OCI-M2 (cell line): ENCODE measurements around the gene PARP12.

Source experiments
- DNase-seq: peaks from one replicate; lab custom pipeline; 2025; ENCODE audit not compliant: unreplicated experiment; lab: John Stamatoyannopoulos, UW

The PARP12 gene

DNA sequence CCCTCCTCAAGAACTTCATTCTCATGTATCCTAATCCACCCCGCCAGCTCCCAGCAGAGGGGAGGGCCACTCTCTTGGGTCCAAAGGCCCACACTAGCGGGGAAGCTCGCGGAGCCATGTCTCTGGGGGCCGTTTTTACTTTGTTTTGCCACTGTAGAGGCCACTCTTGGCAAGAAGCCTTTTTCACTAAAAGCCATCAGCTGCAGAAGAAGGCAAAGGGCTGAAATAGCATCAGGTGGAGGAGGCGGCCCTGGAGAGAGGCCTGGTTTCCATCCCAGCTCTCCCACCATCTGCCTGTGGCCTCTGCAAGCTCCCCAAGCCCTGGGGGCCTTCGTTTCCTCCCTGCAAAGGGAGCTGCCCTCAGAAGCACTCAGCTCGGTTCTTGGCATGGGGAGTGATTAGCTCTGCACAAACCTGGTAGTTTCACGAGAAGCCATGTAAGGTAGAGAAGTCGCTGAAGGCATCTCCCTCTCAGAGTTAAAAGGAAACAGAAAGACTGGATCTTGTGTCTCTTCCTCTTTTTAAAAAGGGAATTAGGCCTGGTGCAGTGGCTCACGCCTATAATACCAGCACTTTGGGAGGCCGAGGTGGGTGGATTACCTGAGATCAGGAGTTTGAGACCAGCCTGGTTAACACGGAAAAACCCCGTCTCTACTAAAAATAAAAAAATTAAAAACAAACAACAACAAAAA, 70.3 kb downstream of the PARP12 start:
- no peak for DNase-seq

DNA sequence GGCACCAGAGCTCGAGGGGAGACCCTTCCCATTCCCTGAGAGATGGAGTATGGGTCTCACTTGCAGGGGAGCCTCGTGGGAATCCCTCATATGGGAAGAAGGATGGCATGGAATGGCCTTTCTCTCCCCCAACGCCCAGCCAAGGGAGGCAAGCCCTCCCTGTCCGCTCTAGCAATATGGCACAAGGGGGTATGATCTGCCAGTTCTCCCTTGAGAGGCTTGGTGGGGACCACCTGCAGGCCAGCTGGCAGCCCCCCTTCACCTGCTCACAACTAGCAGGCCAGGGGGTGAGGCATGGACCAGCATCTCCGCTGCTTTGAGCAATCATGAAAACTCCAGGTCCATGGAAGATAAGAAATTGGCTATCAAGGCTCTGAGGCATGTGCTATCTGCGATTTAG, 70.8 kb downstream of the PARP12 start:
- no peak for DNase-seq

DNA sequence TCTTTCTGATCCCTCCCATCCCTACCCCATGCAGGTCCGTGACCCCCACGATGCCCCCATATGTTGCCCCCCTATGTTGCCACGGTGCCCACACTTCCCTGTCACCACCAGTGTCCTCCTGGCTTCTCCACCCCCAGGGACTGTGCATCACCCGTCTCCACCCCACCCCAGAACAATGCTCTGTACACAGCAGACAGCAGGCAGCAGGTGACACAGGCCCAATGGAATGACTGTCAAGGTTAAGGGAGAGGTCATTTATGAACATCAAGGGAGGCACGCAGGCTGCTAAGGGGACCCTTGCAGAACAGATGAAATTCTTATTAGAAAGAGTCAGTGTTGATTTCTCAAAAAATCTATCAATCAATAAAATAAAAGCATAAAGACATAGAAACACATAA, 71.5 kb downstream of the PARP12 start:
- DNase-seq = no peak

DNA sequence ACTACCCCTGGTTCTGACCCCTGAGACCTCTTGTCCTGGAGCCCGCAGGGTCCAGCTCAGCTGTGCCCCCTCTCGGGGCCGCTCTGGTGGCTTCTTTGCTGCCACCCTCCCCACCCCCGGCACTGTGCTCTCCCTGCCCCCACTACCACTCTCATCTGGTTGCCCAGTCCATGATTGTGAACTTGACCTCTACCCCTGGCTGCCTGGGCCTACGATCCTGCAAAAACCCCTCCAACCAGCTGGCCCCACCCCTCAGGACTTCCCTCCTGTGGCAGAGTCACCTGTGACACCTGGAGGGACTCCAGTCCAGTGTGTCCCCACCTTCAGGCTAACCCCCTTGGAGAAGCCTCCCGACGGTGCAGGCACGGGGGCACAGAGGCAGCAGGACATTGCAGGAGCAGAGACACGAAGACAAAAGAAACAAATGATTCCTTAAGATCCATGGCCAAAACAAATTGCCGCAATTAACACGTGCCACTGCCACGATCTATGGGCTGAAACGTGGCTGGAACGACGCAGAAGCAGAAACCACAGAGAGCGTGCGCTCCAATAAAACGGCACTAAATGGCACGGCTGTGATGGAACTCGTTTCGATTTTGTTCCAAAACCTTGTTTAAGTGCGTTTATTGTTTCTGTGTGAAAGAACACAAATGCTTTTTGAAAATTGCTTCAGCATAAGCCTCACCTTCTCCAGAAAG, 72.0 kb downstream of the PARP12 start:
- DNase-seq = no peak

DNA sequence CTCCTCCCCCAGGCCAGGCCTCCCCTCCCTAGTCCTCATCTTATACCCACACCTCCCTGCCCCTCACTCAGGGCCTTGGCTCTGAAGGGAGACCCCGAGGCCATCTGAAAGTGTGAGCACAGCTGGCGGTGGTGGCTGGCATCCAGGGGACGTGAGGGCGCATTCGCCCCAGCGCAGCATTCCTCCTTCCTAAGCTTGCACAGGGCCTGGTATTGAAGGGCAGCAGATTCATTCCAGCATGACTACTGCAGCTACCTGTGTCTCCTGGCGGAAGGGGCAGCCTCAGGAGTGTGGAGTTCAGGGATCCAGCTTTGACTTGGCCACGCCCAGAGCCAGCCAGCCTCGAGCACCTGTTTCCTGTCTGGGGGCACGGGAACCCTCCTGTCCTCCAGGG, 72.6 kb downstream of the PARP12 start:
- no peak for DNase-seq

DNA sequence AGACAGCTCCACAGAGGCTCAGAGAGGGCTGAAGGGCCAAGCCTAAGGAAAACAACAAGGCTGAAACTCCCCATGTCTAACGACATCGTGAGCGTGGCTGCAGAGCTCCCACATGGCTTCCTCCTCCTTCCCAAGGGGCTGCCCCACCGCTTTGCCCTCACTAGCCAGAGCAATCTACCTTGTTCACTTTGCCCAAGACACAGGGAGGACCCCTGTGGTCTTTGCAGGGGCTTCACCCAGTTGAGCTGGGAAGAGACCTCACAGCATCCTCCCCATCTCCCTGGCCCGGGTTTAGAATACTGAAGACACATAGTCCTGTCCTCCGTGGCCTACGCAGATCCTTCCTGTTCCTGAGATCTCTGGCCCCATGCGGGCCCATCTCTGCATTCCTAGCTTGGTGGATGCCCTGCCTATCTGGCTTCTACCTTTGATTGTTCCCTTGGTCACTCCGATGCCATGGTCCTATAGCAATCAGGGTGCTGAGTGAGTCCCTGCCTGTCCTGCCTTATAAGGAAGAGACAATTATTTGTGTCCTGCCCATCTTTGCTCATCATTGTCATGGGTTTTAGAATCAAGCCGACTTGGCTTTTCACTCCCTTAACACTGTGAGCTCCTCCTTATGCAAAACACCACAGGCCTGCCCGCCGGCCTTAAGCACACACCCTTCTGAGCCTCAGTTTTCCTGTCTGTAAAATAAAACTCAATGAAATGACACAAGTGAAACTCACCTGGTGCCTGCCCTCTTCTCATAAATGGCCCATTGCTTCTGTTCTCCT, 73.2 kb downstream of the PARP12 start:
- no peak for DNase-seq

DNA sequence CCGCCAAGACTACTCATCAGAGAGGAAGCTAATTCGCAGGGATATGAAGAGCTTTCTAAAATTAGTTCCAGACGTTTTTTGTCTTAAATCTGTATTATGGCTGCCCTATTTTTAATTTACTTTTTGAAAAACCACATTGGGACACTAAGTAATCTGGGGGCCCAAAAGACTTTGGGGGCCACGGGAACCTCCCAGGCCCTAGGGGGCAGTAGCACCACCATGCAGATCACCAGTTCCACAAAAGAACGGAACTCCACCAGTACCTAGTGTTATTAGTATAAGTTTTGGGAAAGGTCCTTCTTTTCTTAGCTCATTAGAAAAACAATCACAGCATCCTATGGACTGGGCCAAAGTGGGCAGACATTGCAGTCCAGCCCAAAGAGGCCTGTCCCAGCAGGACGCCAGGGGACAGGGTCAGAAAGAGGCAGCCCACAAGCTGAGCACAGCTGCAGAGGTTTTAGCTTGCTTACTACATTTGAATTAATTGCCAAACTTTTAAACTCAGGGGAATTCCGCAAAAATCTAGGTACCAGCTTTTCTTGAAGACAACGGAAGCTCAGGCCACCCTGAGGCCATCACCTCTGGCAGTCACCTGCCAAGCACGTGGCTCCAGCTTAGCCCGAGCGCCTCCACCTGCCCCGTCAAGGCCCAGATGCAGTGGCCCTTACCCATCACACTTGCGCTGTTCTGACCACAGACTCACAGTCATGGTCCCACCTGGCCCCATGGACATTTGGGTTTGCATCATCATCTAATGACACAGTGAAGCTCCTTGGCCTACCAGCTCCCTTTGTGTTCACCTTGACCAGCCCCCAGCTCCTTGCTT, 74.8 kb downstream of the PARP12 start:
- DNase-seq = no peak

DNA sequence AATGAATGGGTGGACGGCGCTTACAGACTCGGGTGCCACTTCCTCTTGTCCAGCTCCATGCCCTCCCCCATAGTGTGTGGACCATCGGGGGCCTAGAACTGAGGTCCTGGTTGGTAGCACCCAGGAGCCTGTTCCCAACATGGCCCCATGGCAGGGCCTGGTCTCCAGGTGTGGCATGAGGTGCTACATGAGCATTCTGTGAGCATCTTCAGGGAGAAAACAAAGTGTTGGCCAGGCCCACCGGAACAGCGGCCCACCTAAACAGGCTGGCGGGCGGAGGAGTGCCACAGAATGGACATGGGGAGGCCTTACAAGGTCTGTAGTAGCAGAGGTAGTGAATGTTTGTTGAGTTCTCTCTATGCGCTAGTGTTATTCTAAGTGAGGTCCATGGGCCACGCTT, 76.9 kb downstream of the PARP12 start:
- DNase-seq = no peak

DNA sequence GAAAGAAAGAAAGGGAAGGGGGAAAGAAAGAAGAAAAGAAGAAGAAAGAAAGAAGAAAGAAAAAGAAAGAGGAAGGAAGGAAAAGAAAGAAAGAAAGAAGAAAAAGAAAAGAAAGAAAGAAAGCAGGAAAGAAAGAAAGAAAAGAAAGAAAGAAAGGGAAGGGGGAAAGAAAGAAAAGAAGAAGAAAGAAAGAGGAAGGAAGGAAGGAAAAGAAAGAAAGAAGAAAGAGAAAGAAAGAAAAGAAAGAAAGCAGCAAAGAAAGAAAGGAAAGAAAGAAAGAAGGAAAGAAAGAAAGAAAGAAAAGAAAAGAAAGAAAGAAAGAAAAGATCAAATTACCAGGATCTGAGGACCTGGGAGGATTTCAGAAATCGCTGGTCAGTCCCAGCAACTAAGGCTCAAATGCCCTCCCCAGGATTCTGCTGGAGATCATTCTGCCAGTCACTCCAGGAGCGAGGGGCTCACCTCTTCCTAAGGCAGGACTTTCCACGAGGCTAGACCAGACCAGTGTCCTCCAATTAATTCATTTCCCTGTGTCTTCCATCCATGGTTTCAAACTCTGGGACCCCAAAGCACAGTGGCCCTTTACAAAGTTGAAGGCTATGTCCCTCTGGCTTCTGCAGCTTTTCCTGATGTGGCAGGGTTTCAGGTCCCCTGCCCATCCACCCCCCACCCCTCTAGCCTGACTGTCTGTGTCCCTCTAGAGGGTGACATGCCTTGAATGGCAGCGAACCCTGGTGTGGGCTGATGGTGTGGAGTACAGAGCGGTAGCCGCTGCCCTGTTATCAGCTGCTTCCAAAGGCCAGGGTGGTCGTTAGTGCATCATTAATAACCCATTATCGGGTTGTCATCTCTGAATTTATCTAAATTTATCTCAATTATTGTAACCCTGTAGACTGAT, 77.9 kb downstream of the PARP12 start:
- no peak for DNase-seq

DNA sequence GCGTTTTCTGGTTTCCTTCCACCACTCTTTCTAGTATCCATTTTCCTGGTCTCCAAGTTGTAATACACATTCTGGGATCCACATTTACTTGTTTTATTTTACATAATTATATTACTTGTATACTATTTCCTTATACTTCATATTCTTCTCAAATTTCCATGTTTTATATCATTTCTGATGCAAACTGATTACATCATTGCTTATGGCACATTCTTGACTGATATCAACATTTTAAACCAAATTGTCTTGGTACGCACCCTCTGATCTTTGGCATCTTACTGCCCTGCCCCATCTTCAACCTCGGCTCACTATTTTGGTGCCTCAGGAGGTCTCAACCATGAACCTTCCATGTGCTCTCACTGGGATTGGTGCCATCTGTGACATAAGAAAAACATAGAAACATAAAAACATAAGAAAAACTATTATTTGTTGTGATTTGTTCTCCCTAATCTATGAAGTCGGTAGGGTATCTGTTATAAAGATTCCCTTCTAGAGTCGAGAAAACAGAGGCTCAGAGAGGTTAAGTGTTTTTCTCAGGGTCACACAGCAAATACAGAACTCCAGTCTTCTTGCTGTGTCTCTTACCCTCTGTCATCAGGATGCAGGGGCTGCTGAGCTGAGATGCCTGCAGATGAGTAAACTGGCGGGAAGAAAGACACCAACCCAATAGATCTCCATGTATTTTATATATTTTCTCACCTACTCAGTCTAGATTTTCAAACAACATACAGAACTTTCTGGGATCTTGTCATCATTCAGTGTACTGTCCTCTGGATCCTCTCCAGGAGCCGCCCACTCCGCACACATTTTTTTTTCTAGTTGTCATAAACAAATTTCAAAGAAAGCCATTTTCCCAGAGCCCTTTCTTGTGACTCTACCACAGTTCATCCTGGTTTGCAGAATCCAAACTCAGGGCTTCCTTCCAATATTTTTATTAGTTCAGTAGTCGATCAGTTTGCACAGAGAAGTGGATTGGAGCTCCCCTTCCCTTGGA, 79.5 kb downstream of the PARP12 start:
- no peak for DNase-seq

DNA sequence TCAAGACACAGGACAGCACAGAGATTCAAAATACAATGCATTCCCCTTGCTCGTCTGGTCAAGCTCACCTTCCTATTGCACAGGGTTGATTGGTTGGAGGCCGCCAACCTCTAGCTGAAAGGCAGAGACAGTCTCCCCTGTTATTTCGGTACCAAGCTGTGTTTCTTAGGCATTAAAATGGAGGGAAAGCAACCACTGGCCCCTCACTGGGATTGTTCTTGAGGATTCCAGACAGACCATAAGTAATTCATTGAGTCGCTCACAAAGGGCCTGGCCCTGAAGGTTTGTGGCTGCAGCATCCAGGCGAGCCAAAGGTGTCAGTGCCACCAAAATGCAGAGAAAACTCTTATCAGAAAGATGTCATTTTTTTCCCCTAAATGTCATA, 81.2 kb downstream of the PARP12 start:
- no peak for DNase-seq

DNA sequence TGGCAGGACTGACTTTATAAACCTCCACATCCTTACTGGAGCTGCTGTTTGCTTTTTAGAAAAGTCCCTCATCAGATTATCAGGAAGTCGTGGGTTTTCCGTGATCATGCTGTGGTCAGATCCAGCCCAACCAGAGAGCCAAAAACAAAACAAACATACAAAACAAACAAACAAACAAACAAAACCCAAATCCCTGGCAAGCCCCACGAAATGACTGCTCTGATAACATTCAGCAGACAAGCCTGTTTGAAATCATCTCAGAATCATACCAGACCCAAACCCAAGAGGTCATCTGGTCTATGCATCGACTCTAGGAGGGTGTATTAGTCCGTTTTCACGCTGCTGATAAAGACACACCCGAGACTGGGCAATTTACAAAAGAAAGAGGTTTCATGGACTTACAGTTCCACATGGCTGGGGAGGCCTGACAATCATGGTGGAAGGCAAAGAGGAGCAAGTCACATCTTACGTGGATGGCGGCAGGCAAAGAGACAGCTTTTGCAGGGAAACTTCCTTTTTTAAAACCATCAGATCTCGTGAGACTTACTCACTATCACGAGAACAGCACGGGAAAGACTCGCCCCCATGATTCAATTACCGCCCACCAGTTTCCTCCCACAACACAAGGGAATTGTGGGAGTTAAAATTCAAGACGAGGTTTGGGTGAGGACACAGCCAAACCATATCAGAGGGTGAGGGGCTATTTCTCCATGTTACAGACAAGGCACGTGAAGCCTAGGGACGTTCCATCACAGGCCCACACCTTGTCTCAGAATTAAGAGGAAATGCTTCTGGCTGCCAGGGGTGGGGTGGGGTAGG, 85.7 kb downstream of the PARP12 start:
- DNase-seq = no peak

DNA sequence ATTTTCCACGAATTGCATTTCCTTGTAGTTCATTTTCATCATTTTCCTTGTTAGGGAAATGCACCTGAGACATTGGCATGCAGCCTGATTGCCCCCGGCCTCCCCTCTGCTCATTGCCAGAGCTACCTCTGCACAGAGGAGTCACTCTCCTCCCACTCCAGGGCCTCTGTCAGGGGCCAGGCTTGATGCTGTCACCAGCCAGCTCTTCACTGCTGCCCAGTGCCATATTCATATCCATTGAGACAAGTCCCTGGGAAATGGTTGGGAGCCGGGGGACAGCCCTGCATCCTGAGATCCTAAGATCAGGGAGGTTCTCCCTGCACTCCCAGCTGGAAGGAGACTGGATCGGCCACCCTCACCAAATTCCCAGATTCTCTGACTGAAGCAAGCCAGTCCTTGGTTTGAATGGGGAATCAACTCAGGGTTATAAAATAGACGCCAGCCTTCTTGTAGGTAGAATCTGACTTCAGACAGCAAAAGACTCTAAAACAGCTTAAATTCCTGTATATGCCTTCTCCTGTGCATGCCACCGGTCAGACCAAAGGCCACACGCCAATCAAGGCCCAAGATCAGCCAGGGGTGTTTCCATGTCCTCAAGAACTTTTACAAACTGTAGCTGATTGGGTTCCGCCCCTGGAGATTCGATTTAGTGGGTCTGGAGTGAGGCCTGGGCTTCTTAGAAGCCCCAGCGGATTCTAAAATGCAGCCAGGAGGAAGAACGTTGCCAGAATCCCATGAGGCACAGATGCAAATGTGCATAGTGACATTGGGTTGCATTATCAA, 86.5 kb downstream of the PARP12 start:
- DNase-seq = no peak

DNA sequence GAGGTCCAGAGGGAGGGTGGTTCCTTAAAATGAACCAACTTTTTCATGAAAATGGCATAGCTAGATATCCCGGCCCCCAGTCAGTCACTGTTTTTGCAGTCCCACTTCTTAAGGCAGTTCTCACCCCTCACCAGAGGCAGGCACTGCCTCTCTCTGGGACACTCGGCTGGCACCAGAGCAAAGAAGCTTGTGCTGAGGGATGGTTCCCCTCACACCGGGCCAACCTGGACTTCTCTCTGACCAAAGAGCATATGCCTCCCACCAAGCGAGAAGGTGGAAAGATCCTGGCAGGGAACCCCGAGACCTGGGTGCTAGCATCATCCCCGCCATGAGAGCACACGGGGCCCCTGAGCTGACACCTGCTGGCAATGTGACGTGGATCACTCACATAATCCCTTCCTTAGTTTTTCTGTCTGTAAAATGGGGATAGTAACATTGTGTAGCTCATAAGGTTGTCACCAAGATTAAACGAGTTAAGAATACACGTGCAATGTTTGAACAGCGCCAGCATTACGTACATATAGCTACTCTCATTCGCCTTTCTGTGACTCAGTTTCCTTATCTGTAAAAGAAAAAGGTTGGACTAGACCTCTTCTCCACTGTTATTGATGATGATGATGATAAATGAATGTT, 88.5 kb downstream of the PARP12 start:
- DNase-seq = no peak
